D721Med (cell line): Measurements from ENCODE around the gene KDELR1.

ENCODE experiments used
- DNase-seq: peaks from one replicate; pipeline ENCODE4 v3.0.0; 2011; ENCODE audit warnings: low spot score; ENCODE audit not compliant: insufficient read length
- FAIRE-seq: peaks from 2 replicates; lab custom pipeline; 2011; peaks lifted over from hg19 to GRCh38; lab: Jason Lieb, UNC
- CTCF ChIP-seq: IDR thresholded peaks from 2 replicates; pipeline ENCODE4 v1.5.1; 2012; ENCODE audit warnings: mild to moderate bottlenecking, control low read depth; ENCODE audit not compliant: insufficient read depth; ENCODE audit errors: missing control alignments

KDELR1 gene

DNA sequence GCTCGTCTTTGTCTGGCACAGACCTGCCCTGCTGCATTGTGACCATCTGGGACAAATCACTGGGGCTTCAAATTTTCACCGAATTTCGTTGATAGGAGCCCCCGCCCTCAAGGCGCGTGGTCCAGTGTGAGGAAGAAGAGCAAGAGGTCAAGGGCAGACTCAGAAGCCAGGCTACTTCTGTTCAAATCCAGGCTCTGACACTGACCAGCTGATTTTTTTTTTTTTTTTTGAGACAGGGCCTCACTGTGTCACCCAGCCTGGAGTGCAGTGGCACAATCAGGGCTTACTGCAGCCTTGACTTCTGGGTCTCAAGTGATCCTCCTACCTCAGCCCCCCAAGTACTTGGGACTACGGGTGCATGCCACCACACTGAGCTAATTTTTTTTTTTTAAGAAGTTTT, 20.0 kb downstream of the KDELR1 start:
- TF ChIP-seq CTCF, result no peak
- no peak for DNase-seq
- no peak for FAIRE-seq

GRCh38 chr19:48370955-48371354, 20.4 kb downstream of the KDELR1 start:
- FAIRE-seq (no peak), DNase-seq (no peak)
- TF ChIP-seq CTCF, result no peak

DNA sequence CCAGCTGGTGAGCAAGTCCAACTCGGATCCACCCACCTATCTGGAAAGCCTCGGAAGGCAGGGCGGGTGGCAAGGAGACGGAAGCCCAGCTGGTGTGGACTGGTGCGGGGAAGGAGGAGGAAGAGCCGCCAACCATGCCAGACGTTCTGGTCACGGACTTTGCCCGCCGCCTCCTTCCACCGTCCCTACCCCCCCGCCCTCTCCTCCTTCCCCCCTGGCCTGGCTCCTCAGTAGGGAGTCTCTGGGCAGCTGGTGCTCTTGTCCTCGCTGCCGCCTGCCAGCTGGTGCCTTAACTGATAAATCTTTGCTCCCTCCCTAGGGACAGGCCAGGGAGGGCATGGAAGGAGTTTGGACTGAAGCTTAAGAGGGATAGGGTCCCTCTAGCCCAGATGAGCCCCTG, 22.4 kb downstream of the KDELR1 start:
- TF ChIP-seq CTCF, result no peak
- no peak for FAIRE-seq
- DNase-seq, result no peak

GRCh38 chr19:48367855-48368254, 23.5 kb downstream of the KDELR1 start:
- DNase-seq (no peak), FAIRE-seq (no peak)
- no peak for TF ChIP-seq CTCF

GRCh38 chr19:48365602-48366001, 25.7 kb downstream of the KDELR1 start:
- DNase-seq (no peak), FAIRE-seq (no peak)
- TF ChIP-seq CTCF, result no peak

- FAIRE-seq, result no peak
- no peak for TF ChIP-seq CTCF
- no peak for DNase-seq
Observed at GRCh38 chr19:48364598-48365348, 26.6 kb downstream of the KDELR1 start.

- DNase-seq (peak; percentile 90), FAIRE-seq (peak; percentile 61)
- TF ChIP-seq CTCF, result no peak
Observed at GRCh38 chr19:48363810-48364597, 27.3 kb downstream of the KDELR1 start, which contains the start of the genes SYNGR4 and TMEM143. SYNGR4 (plus strand) TSS chr19:48364367; CDS start chr19:48365843, 1,476 bp downstream. TMEM143 (minus strand) TSS chr19:48363940; CDS start chr19:48363920, 20 bp downstream.
